Heart left ventricle (tissue), 13 donors: ENCODE data around the gene JKAMP.

Experiments used
- CTCF ChIP-seq, 12 donors: fragments of 200-600 bp; sonication (generic) in 4 of 12; IDR thresholded peaks; one replicate each; pipeline versions ENCODE4 v1.5.0 to v1.8.0; 2018 to 2022; ENCODE audit warnings: antibody characterized with exemption in 12 of 12, mild to moderate bottlenecking in 5 of 12
- POLR2A ChIP-seq, 2 donors: fragments of 450-650 bp; IDR thresholded peaks; one replicate each; pipeline ENCODE4 v1.6.1; 2017; ENCODE audit warnings: antibody characterized with exemption in 2 of 2, mild to moderate bottlenecking in 2 of 2, moderate library complexity in 2 of 2
- donor health status: ischemic (EF 13 %, LVEDD 7.1; RV severe dilation, severe dysfunction).
- donor health status: DM: no; HTN: yes; CAD: no.
- donor health status: DM: no; HTN: no; CAD: no.
- donor health status: ischemic (EF 25% LVEDD 6.9; RV normal size, moderate dysfunction).
- donor health status: ischemic (EF 25% LVEDD 5.7; RV mildly dilated, moderate dysfunction).
- donor health status: ischemic (EF 35%, LVEDD 5.7; RV mildly dilated, moderate dysfunction).
- donor health status: nonischemic (EF 11% LVEDD 7.7; RV severe dilation, severe dysfunction).
- donor health status: DM: yes; HTN: yes; CAD: no.
- donor health status: PGD.
- donor health status: ischemic (EF 29% LVEDD 5.4; RV normal size, mild dysfunction).
- donor health status: nonischemic (EF 23%, LVEDD 6.1; RV moderate dilation, normal function).

- no peak for TF ChIP-seq CTCF (IDR thresholded peaks at IDR 0.05)
- no peak for TF ChIP-seq POLR2A (IDR thresholded peaks at IDR 0.05)
Measured at GRCh38 chr14:59438195-59438647, 46.1 kb upstream of the JKAMP start.
